ENCODE results near the gene CCDC15.

GRCh38 chr11:125086633-125087296 is 132.8 kb downstream of the CCDC15 start:
- no peak for TF ChIP-seq POLR2A (IDR thresholded peaks at IDR 0.05)
- no peak for TF ChIP-seq POLR2AphosphoS5 (IDR thresholded peaks at IDR 0.05; ENCODE audit: insufficient read depth in 1 of 2, low read depth in 1 of 2)
- TF ChIP-seq CTCF (IDR thresholded peaks at IDR 0.05), result no peak

All from vagina (tissue), 2 donors.